Measurements from ENCODE around the gene PPP4C. TPM values are rescaled to one million over a fixed set of nuclear protein-coding genes. Genes with fewer than 3 reads are reported as not detected.
A peak's percentile ranks its signal among the peaks of the same experiment; 100 is the strongest.

Gene PPP4C
- total RNA-seq, 1 experiment from 2014 or later = 163 TPM

DNA sequence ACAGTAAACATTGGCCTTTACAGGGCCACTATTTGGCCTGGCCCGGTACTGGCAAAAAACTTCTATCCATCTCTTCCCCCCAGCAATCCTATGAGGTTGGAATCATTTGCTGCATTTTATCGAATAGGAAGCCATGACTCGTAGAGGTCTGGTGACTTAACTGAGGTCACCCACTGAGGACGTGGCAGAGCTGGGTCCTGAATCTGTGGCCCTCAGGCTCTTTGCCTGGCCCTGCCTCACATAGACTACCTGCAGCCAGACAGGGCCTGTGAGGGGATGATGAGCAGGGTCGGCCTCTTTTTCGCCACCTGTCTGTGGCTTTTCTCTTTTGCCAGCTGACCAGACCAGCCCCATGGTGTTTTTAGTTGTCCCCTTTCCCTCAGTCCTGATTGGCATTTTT is 1.9 kb downstream of the PPP4C start:
- Mint-ChIP-seq H3K27ac (no peak overlapping the region; a peak in 1 of 7 replicates), H3K36me3 (ENCODE audit: insufficient read depth in 1 of 3, low read depth in 3 of 3) (peaks cover 41 to 58% (median 53%) of the 10 kb centered on the region in 3 experiments), H3K4me1 (peaks cover 13 to 19% of the 10 kb centered on the region in 2 experiments), H3K4me3 (peak overlapping the region; percentile 73 to 89), H3K9me3 (no peaks in the 10 kb centered on the region; a peak in 2 of 5 replicates), H3K27me3 (ENCODE audit: low read depth) (no peaks in the 10 kb centered on the region)
- no peak overlapping the region for H3K23ac ChIP-seq (ENCODE audit: insufficient read length, low read depth, low read length)
- no peak overlapping the region for H3K4me2 ChIP-seq (ENCODE audit: insufficient read depth, insufficient read length, low read length)
- no peak overlapping the region for H4K8ac ChIP-seq (replicated peaks; ENCODE audit: insufficient read length, low read depth, low read length)
- peaks cover 16% of the 10 kb centered on the region; the same call in 1 of the 2 replicates for H3K79me2 ChIP-seq (ENCODE audit: insufficient read depth, low read length)
- no peak overlapping the region for H2BK5ac ChIP-seq (ENCODE audit: insufficient read length, low read length)
- no peak overlapping the region for H2BK15ac ChIP-seq (ENCODE audit: low read depth, low read length)
- no peak overlapping the region for H3K56ac ChIP-seq (ENCODE audit: insufficient read length, low read depth, low read length)
- no peaks in the 10 kb centered on the region for H3K27me3 ChIP-seq (ENCODE audit: insufficient read depth, low read length)
- H3K9ac ChIP-seq (ENCODE audit: extremely low read depth, insufficient read length, low read length) = peak overlapping the region; percentile 31
- no peak overlapping the region for H2BK12ac ChIP-seq (ENCODE audit: insufficient read length, low read depth, low read length)
- no peak overlapping the region for H4K5ac ChIP-seq (ENCODE audit: insufficient read length, low read depth, low read length)
- H2AK5ac ChIP-seq (ENCODE audit: insufficient read length, low read length) = no peak overlapping the region
- H3T11ph ChIP-seq (ENCODE audit: low read length) = no peak overlapping the region
- H3K27ac ChIP-seq (ENCODE audit: insufficient read length, low read depth, low read length) = no peak overlapping the region
- H3K23me2 ChIP-seq (ENCODE audit: insufficient read length, low read depth, low read length, poor library complexity, severe bottlenecking) = peaks cover 7% of the 10 kb centered on the region
- H4K20me1 ChIP-seq (ENCODE audit: control insufficient read depth, insufficient read depth, insufficient read length) = no peaks in the 10 kb centered on the region
- no peak for DNase-seq
- no peaks in the 10 kb centered on the region for H3K4me1 ChIP-seq (ENCODE audit: insufficient read depth, low read length)
- no peak overlapping the region for H3K14ac ChIP-seq (ENCODE audit: insufficient read depth, low read length)
- peaks cover 9% of the 10 kb centered on the region for H3K79me1 ChIP-seq (ENCODE audit: insufficient read depth, low read depth, low read length, poor library complexity, severe bottlenecking)
- no peak overlapping the region for H2AFZ ChIP-seq (ENCODE audit: low read length)
- H4K91ac ChIP-seq (ENCODE audit: insufficient read length, low read depth, low read length) = no peak overlapping the region
- H3K9me3 ChIP-seq (ENCODE audit: control insufficient read depth, low read depth, low read length) = no peaks in the 10 kb centered on the region
- H3K18ac ChIP-seq (ENCODE audit: insufficient read length, low read depth, low read length) = no peak overlapping the region
- TF ChIP-seq, protein P1, sequence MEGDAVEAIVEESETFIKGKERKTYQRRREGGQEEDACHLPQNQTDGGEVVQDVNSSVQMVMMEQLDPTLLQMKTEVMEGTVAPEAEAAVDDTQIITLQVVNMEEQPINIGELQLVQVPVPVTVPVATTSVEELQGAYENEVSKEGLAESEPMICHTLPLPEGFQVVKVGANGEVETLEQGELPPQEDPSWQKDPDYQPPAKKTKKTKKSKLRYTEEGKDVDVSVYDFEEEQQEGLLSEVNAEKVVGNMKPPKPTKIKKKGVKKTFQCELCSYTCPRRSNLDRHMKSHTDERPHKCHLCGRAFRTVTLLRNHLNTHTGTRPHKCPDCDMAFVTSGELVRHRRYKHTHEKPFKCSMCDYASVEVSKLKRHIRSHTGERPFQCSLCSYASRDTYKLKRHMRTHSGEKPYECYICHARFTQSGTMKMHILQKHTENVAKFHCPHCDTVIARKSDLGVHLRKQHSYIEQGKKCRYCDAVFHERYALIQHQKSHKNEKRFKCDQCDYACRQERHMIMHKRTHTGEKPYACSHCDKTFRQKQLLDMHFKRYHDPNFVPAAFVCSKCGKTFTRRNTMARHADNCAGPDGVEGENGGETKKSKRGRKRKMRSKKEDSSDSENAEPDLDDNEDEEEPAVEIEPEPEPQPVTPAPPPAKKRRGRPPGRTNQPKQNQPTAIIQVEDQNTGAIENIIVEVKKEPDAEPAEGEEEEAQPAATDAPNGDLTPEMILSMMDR (conservative IDR thresholded peaks at IDR 0.05) = no peak
- H2BK20ac ChIP-seq (ENCODE audit: low read depth, low read length, poor library complexity, severe bottlenecking) = no peak overlapping the region
- H3K4ac ChIP-seq (ENCODE audit: low read depth, low read length) = no peak overlapping the region
- no CpG with 5 or more reads among the region's 6 CpGs for WGBS (ENCODE audit: extremely low coverage, insufficient read length, low lambda C conversion rate)
- H2BK120ac ChIP-seq (ENCODE audit: low read depth, low read length, poor library complexity, severe bottlenecking) = no peak overlapping the region
